IMR-90 (cell line): Measurements from ENCODE around the gene SLC9A9. TPM values are rescaled to one million over a fixed set of nuclear protein-coding genes. Genes with fewer than 3 reads are reported as not detected.

ENCODE experiments used
- ATAC-seq: fragments of 200-7000 bp; cut with Tn5 transposase; 2 replicates; pipeline ENCODE4 v1.9.1; 2020; ENCODE audit warnings: low read depth, mild to moderate bottlenecking, moderate library complexity
- BruUV-seq: library from RNA; stranded (reverse); fragments of 400-500 nt; replicated peaks from 2 replicates; lab custom pipeline; 2021; lab: Mats Ljungman, UMichigan
- CTCF ChIA-PET: fragments of 300-600 bp; formaldehyde crosslinking; extraction: SDS; loops from one replicate; lab custom pipeline; 2021; ENCODE audit warnings: antibody characterized with exemption; lab: Yijun Ruan, JAX
- POLR2A ChIA-PET: fragments of 300-600 bp; sonication (Branson Sonifier 250); formaldehyde crosslinking; loops from one replicate; lab custom pipeline; 2022; ENCODE audit warnings: antibody characterized with exemption; ENCODE audit not compliant: unreplicated experiment; lab: Charles Lee
- DNase-seq: peaks from one replicate; pipeline ENCODE4 v3.0.0; 2013
- H2AFZ ChIP-seq: replicated peaks from 2 replicates; pipeline ENCODE3; 2013; ENCODE audit warnings: low read length, mild to moderate bottlenecking; ENCODE audit not compliant: poor library complexity
- H2AK5ac ChIP-seq: 2 replicates; pipeline ENCODE4 v1.6.1; 2013; ENCODE audit warnings: low read depth, low read length, inconsistent platforms
- H2AK9ac ChIP-seq: replicated peaks from 2 replicates; pipeline ENCODE3; 2013; ENCODE audit warnings: mild to moderate bottlenecking, low read depth, low read length, moderate library complexity; ENCODE audit not compliant: poor library complexity
- H2BK120ac ChIP-seq: 2 replicates; pipeline ENCODE4 v1.6.1; 2013; ENCODE audit warnings: low read depth, low read length, inconsistent platforms
- H2BK15ac ChIP-seq: 3 replicates; pipeline ENCODE4 v1.6.1; 2013; ENCODE audit warnings: low read depth, low read length, inconsistent platforms
- H2BK20ac ChIP-seq: 2 replicates; pipeline ENCODE4 v1.6.1; 2013; ENCODE audit warnings: low read depth, mild to moderate bottlenecking, inconsistent platforms, low read length, moderate library complexity
- H2BK5ac ChIP-seq: 2 replicates; pipeline ENCODE4 v1.6.1; 2013; ENCODE audit warnings: mild to moderate bottlenecking, low read depth, low read length, inconsistent platforms; ENCODE audit not compliant: poor library complexity, severe bottlenecking
- H3K14ac ChIP-seq: replicated peaks from 2 replicates; pipeline ENCODE4 v1.6.1; 2013; ENCODE audit warnings: low read depth, low read length, inconsistent platforms
- H3K18ac ChIP-seq: 2 replicates; pipeline ENCODE4 v1.6.1; 2013; ENCODE audit warnings: low read depth, low read length, control low read depth
- H3K23ac ChIP-seq: 2 replicates; pipeline ENCODE4 v1.6.1; 2013; ENCODE audit warnings: low read depth, low read length, inconsistent platforms
- H3K27ac ChIP-seq: 2 replicates; pipeline ENCODE4 v1.5.1; 2013; ENCODE audit warnings: mild to moderate bottlenecking, control low read depth, low read length; ENCODE audit not compliant: insufficient read depth
- H3K27me3 ChIP-seq: 2 replicates; pipeline ENCODE4 v1.6.1; 2013; ENCODE audit warnings: low read length; ENCODE audit not compliant: control insufficient read depth, insufficient read depth
- H3K36me3 ChIP-seq: 2 replicates; pipeline ENCODE4 v1.6.1; 2013; ENCODE audit warnings: low read length, mixed read lengths; ENCODE audit not compliant: control insufficient read depth, insufficient read depth
- H3K4ac ChIP-seq: 2 replicates; pipeline ENCODE4 v1.6.1; 2013; ENCODE audit warnings: low read depth, low read length, inconsistent platforms
- H3K4me1 ChIP-seq: 2 replicates; pipeline ENCODE4 v1.6.1; 2013; ENCODE audit warnings: low read length, mixed read lengths; ENCODE audit not compliant: control insufficient read depth, insufficient read depth
- H3K4me2 ChIP-seq: 2 replicates; pipeline ENCODE4 v1.6.1; 2013; ENCODE audit warnings: low read depth, mild to moderate bottlenecking, control low read depth, low read length, moderate library complexity
- H3K4me3 ChIP-seq: 2 replicates; pipeline ENCODE4 v1.5.1; 2013; ENCODE audit warnings: low read depth, mild to moderate bottlenecking, control low read depth, low read length, moderate library complexity; ENCODE audit not compliant: insufficient read depth
- H3K56ac ChIP-seq: 2 replicates; pipeline ENCODE4 v1.6.1; 2013; ENCODE audit warnings: low read length, inconsistent platforms; ENCODE audit not compliant: insufficient read depth; ENCODE audit errors: extremely low read depth
- H3K79me1 ChIP-seq, 2 experiments: 2 replicates each; pipeline ENCODE4 v1.6.1; 2013; ENCODE audit warnings: low read length in 2 of 2, inconsistent platforms in 1 of 2, low read depth in 1 of 2
- H3K9ac ChIP-seq: 2 replicates; pipeline ENCODE4 v1.6.1; 2013; ENCODE audit warnings: low read depth, low read length, control low read depth
- H3K9me1 ChIP-seq: 2 replicates; pipeline ENCODE4 v1.6.1; 2013; ENCODE audit warnings: low read length, inconsistent platforms; ENCODE audit not compliant: insufficient read depth
- H3K9me3 ChIP-seq: 2 replicates; pipeline ENCODE4 v1.6.1; 2013; ENCODE audit warnings: low read length; ENCODE audit not compliant: control insufficient read depth, insufficient read depth
- H4K20me1 ChIP-seq: 2 replicates; pipeline ENCODE4 v1.6.1; 2013; ENCODE audit warnings: low read length, inconsistent platforms; ENCODE audit not compliant: insufficient read depth
- H4K5ac ChIP-seq: 2 replicates; pipeline ENCODE4 v1.6.1; 2013; ENCODE audit warnings: mild to moderate bottlenecking, low read depth, low read length, control low read depth
- H4K8ac ChIP-seq, 2 experiments: 2 replicates each; pipeline ENCODE4 v1.6.1; 2013; ENCODE audit warnings: low read depth in 2 of 2, low read length in 2 of 2, control low read depth in 1 of 2, inconsistent platforms in 1 of 2
- H4K91ac ChIP-seq: 2 replicates; pipeline ENCODE4 v1.6.1; 2013; ENCODE audit warnings: low read depth, low read length, inconsistent platforms; ENCODE audit not compliant: insufficient read depth
- BHLHE40 ChIP-seq: fragments of 150-350 bp; IDR thresholded peaks from 2 replicates; pipeline ENCODE4 v1.6.1; 2016; ENCODE audit warnings: mild to moderate bottlenecking, low read depth, low read length
- CEBPB ChIP-seq: IDR thresholded peaks from 2 replicates; pipeline ENCODE4 v1.6.1; 2012; ENCODE audit warnings: low read depth, low read length, improper control_type of control experiment
- NFE2L2 ChIP-seq: fragments of 150-350 bp; IDR thresholded peaks from 2 replicates; pipeline ENCODE4 v1.6.1; 2016; ENCODE audit warnings: low read depth, mild to moderate bottlenecking, low read length
- WGBS, 2 experiments: methylation state at CpG; one replicate each; pipeline versions ENCODE4 v1.1.5 to v1.1.7; 2013; ENCODE audit warnings: missing lambda C conversion rate in 2 of 2; ENCODE audit not compliant: insufficient read length in 1 of 2; ENCODE audit errors: extremely low coverage in 2 of 2; 5-methylcytosine and 5-hydroxymethylcytosine counted together
- dilution Hi-C: fragments of 300-500 bp; cut with HindIII; formaldehyde crosslinking; loops from one replicate; pipeline ENCODE4 v1.14.3; 2018; ENCODE audit warnings: low sequenced_read_pairs; ENCODE audit not compliant: unreplicated experiment
- in situ Hi-C: fragments of 300-500 bp; cut with MboI; formaldehyde crosslinking; loops from 3 replicates; pipeline ENCODE4 v1.14.3; 2019; ENCODE audit warnings: low sequenced_read_pairs, inconsistent platforms, mixed read lengths
- intact Hi-C: fragments of 100-400 bp; cut with micrococcal nuclease; formaldehyde crosslinking; loops from 2 replicates; pipeline ENCODE4 v1.10.0; 2022
- polyA plus RNA-seq, 3 experiments: library from polyadenylated mRNA; depleted of rRNA; stranded (reverse); fragments of >200 nt; gene quantifications; 2 replicates each; pipeline ENCODE4 v1.2.3, GENCODE V29; 2012; ENCODE audit warnings: low replicate concordance in 1 of 3
- total RNA-seq: library from RNA; depleted of rRNA; stranded (reverse); fragments of >200 nt; gene quantifications from 2 replicates; pipeline ENCODE4 v1.2.3, GENCODE V29; 2012

SLC9A9 gene
- total and polyA plus RNA-seq, 2 of the 4 experiments (the other 2 are of a cell fraction): 1.4 to 2.3 TPM

GRCh38 chr3:143351354-143351753 lies 496.9 kb downstream of the SLC9A9 start:
- Histone ChIP-seq H3K9ac (no peak overlapping the region), H3K27me3 (no peaks in the 10 kb centered on the region), H4K5ac (no peak overlapping the region), H4K20me1 (no peaks in the 10 kb centered on the region), H3K4me3 (no peak overlapping the region), H3K18ac (no peak overlapping the region), H2AFZ (no peak overlapping the region), H3K4me1 (no peaks in the 10 kb centered on the region), H3K23ac (no peak overlapping the region), H3K14ac (no peak overlapping the region), H2AK9ac (no peak overlapping the region), H4K91ac (no peak overlapping the region), H3K56ac (no peak overlapping the region), H3K79me1 (no peaks in the 10 kb centered on the region), H2BK120ac (no peak overlapping the region), H3K9me1 (no peaks in the 10 kb centered on the region), H2BK20ac (no peak overlapping the region), H3K4ac (no peak overlapping the region), H2BK15ac (no peak overlapping the region), H2AK5ac (no peak overlapping the region), H3K4me2 (no peak overlapping the region), H3K36me3 (no peaks in the 10 kb centered on the region), H4K8ac (no peak overlapping the region), H3K27ac (no peak overlapping the region), H2BK5ac (no peak overlapping the region), H3K9me3 (no peaks in the 10 kb centered on the region)
- WGBS, 2 experiments: no CpG with 5 or more reads among the region's 2 CpGs
- TF ChIP-seq CEBPB: no peak
- TF ChIP-seq BHLHE40: no peak
- TF ChIP-seq NFE2L2: no peak
- dilution Hi-C loops (no loop called here), intact Hi-C loops (no loop called here), in situ Hi-C loops (no loop called here)
- POLR2A ChIA-PET: no interaction called here
- no peak for DNase-seq
- ATAC-seq: no peak
- CTCF ChIA-PET: no interaction called here
- no TSS peak for BruUV-seq
